ENCODE data around the gene SMARCE1. TPM values are rescaled to one million over a fixed set of nuclear protein-coding genes. Genes with fewer than 3 reads are reported as not detected.

Gene SMARCE1
- 90.3 and 93.7 TPM in 2 replicates for total RNA-seq (2014; rRNA removed; shearing (Covaris generic))

GRCh38 chr17:40647624-40648383 is at the start of gene SMARCE1:
SMARCE1 (minus strand) TSS chr17:40647818; CDS start chr17:40645802, 2,016 bp downstream.

DNA sequence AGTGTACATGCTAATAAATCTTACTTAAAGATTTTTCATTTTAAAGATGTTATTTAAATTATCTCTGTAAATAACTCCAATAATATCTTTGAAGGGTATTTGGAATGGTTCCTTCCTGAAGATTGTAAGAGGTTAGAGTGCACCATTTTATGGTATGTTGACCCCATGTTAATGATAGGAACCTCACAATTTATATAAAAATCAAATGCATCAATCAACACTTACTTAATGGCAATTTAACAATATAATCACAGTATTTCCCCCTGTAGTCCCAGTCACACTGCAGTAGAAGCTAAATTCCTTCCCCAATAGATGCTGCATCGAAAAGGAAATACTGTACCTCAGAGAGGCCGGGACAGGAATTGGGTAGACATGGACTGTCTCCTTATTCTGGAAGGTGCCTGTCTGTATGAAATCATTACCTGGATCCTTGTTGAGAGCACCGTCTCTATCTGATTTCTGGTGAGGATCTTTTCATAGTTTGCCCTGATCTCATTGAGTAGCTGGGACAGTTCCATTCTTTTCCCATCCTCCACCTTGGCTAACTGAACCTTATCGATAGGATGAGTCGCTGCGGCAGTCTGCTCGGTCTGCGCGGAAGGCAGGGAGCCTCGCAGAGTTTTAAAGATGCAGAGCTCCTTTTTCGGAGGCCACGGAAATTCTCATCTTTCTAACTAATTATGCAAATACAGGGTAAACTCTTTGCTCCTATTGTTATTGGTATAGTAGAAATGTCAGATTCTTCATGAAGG is 17.1 kb upstream of the SMARCE1 start, which contains the start of gene KRT222:
KRT222 (minus strand) TSS at position 596 of the 752 bp plus-strand sequence; CDS start at position 518, 78 bp downstream.

Other genes with a start within 250 kb of the SMARCE1 start
- 127 and 132 TPM in 2 replicates for gene TOP2A, start 229.9 kb downstream of the SMARCE1 start, total RNA-seq (2014; rRNA removed; shearing (Covaris generic))
- 40.4 and 43.1 TPM in 2 replicates for gene IGFBP4, start 204.4 kb downstream of the SMARCE1 start, total RNA-seq (2014; rRNA removed; shearing (Covaris generic))
- 0.08 and 0.27 TPM in 2 replicates for gene TNS4, start 146.2 kb downstream of the SMARCE1 start, total RNA-seq (2014; rRNA removed; shearing (Covaris generic))
- not detected in 2 replicates for gene CCR7, start 82.3 kb downstream of the SMARCE1 start, total RNA-seq (2014; rRNA removed; shearing (Covaris generic))
- not detected in 2 replicates for gene KRT222, start 17.4 kb upstream of the SMARCE1 start, total RNA-seq (2014; rRNA removed; shearing (Covaris generic))
- gene KRT24, start 55.9 kb upstream of the SMARCE1 start, total RNA-seq (2014; rRNA removed; shearing (Covaris generic)): not detected in 2 replicates
- not detected in 2 replicates for gene KRT25, start 107.5 kb upstream of the SMARCE1 start, total RNA-seq (2014; rRNA removed; shearing (Covaris generic))
- not detected in 2 replicates for gene KRT26, start 124.4 kb upstream of the SMARCE1 start, total RNA-seq (2014; rRNA removed; shearing (Covaris generic))
- gene KRT27, start 134.7 kb upstream of the SMARCE1 start, total RNA-seq (2014; rRNA removed; shearing (Covaris generic)): not detected in 2 replicates
- not detected in 2 replicates for gene KRT28, start 152.1 kb upstream of the SMARCE1 start, total RNA-seq (2014; rRNA removed; shearing (Covaris generic))
- 30.4 and 38.5 TPM in 2 replicates for gene KRT10, start 174.8 kb upstream of the SMARCE1 start, total RNA-seq (2014; rRNA removed; shearing (Covaris generic))
- 1.6 and 3.4 TPM in 2 replicates for gene KRT12, start 219.4 kb upstream of the SMARCE1 start, total RNA-seq (2014; rRNA removed; shearing (Covaris generic))
- 0.08 TPM in 1 of 2 replicates, not detected in the other for gene KRT20, start 237.4 kb upstream of the SMARCE1 start, total RNA-seq (2014; rRNA removed; shearing (Covaris generic))

All from A375 (cell line).